SK-N-SH treated with all-trans-retinoic acid at 6 μM for 48 hours (cell line): ENCODE data around the gene ATOX1.

Experiments used
- ISL1 ChIP-seq: fragments of 250-450 bp; sonication (Bioruptor Pico); IDR thresholded peaks from 2 replicates; pipeline ENCODE4 v2.1.2; 2022; ENCODE audit warnings: mild to moderate bottlenecking, moderate library complexity
- PPARA ChIP-seq: fragments of 250-450 bp; sonication (Bioruptor Pico); IDR thresholded peaks from 2 replicates; pipeline ENCODE4 v1.5.0; 2020; ENCODE audit warnings: mild to moderate bottlenecking, borderline replicate concordance
- SNAI2 ChIP-seq: fragments of 250-450 bp; sonication (Bioruptor Pico); IDR thresholded peaks from 2 replicates; pipeline ENCODE4 v1.5.0; 2020; ENCODE audit warnings: mild to moderate bottlenecking, moderate library complexity

DNA sequence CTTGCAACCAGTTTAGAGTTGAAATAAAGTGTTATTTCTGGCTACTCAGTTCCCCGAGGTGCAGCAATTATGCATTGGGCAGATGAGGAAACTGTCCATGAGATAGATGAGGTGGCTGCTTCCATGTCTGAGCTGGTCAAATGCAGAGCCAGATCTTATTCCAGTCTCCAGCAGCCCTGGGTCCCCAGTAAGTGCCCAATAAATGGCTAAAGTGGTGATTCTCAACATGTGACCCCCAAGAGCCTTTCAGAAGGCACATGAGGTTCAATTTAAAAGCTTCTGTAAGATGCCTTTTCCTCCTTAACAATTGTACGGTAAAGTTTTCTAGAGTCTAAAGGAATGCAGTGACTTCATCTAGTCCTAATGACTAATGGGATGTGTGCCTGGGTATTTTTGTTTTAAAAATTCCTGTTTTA lies 17.5 kb downstream of the ATOX1 start:
- TF ChIP-seq PPARA (CRISPR knock-in tag) (no peak), ISL1 (CRISPR knock-in tag) (no peak), SNAI2 (CRISPR knock-in tag) (no peak)
